ENCODE measurements around the gene PREX1.
"Not testable (repeated sequence)": the region's sequence is repeated elsewhere in the genome, so short reads cannot be mapped to it uniquely, and the experiment has no call there.

The PREX1 gene

DNA sequence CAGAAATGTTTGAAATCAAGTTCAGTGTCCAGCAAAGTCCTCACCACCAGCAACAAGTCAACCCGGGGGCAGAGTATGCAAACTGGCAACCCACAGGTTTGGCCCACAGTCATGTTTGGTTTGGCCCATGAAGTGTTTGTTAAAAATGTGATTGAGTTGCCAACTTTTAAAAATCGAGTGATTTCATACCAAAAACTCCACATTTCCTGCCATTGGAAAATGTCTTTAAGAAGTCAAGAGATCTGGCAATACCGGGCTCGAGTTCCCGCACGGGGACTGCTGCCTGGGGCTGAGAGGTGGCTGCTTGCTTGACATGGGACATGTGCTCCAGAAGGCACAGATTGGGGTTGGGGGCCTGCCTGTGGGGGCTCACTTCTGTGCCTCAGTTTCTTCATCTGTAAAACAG lies 36.1 kb downstream of the PREX1 start:
- no peak for DNase-seq (ENCODE audit: low read depth)

DNA sequence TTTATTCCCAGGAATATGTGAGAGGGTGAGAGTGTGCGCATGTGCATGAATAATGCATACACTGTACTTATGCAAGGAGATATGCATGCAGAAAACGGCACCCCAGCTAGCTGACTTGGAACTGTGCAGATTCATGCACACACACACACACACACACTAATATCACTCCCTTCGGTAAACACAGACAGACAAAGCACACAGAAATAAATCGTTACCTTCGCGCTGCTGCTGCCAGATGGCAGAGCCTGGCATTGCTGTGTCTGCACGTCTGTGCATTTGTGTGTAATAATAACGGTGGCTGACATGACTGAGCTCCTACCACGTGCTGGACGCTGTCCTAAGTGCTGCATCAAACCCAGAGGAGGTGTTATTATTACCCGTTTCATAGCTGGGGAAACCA lies 36.8 kb downstream of the PREX1 start:
- DNase-seq (ENCODE audit: low read depth), result no peak

DNA sequence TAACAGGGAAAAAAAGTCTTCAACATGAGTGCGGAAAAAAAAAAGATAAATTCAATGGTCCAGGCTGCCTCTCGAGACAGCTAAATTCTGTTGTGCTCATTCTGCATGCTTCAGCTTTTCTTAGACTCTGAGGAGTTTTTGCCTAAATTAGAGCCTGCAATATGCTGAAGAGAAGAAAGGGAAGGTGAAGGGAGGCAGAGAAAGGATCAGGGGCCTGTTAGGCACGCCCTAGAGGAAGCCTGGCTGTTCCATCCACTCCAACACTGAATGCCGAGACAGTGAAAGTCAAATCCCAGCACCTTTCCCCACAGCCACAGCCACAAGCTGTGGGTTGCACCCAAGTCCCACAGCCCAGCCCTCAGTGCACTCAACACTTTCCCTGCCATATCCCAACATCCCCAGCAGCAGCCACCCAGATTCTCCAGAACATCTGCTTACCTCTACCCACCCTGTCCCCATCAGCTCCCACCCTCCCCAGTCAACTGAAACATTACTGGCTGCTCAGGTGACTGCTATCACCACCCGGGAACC lies 37.3 kb downstream of the PREX1 start:
- DNase-seq (ENCODE audit: low read depth), result no peak

DNA sequence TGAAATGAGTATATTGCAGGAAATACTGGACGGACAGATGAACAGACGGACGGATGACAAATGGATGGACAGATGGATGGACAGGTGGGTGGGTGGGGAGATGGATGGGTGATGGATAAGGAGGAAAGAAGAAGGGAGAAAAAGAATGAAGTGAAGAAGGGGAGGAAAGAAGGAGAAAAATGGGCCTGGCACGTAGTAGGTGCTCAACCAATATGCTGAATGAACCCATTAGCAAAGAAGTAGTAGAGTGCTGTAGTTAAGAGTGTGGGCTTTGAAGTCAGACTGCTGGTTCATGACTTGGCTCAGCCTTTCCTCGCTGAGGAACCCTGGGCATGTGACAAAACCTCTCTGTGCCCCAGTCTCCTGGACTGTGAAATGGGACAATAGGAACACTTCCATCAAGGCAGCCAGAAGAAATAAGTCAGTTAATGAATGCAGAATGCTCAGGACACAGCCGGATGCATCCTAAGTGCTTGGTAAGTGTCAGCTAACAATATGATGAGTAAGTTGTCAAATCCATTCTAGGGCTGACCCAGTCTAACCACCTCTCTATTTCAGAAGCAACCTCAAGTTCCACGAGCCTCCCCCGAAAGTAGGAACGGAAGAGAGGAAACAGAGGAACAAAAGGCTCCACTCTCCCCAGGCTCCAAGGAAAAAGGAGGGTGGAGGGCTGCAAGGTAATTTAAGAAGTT lies 37.9 kb downstream of the PREX1 start:
- DNase-seq (ENCODE audit: low read depth), result no peak

DNA sequence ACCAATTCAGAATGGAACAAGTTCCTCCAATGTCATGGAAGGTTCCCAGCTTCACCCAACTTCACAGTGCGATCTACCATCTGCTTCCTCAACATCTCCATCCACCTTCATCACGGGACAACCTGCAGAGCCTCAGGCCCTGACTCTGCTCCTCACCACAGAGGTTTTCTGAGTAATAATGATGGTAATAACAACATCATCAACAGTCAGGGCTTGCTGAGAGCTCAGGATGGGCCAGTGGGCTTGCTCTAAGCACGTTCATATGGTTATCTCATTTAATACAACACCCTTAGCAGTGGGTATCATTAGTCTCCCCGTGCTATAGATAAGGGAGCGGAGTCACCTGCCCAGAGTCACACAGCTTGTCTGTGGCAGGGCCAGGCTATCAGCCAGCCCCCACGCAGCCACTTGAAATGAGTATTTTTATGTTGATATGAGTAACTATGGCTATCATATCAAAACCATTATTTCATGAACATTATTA lies 38.6 kb downstream of the PREX1 start:
- DNase-seq (ENCODE audit: low read depth), result no peak

DNA sequence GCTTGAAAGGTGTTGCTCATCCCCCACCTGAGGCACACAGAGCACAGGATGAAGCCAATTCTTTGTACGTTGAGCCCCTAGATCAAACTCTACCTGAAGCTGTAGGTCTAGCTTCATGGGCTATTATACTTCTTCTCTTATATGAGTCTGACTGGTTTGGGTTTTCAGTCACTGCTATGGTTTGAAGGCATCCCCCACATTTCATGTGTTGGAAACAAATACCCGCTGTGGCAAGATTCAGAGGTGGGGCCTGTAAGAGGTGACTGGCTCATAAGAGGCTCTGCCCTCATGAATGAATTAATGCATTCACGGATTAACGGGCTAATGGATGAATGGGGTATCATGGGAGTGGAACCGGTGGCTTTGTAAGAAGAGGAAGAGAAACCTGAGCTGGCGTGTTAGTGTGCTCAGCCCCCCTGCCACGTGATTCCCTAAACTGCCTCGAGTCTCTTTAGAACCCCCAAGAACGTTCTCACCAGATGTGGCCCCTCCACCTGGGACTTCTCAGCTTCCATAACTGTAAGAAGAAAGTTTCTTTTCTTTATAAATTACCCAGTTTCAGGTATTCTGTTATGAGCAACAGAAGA lies 39.2 kb downstream of the PREX1 start:
- DNase-seq (ENCODE audit: low read depth), result no peak

DNA sequence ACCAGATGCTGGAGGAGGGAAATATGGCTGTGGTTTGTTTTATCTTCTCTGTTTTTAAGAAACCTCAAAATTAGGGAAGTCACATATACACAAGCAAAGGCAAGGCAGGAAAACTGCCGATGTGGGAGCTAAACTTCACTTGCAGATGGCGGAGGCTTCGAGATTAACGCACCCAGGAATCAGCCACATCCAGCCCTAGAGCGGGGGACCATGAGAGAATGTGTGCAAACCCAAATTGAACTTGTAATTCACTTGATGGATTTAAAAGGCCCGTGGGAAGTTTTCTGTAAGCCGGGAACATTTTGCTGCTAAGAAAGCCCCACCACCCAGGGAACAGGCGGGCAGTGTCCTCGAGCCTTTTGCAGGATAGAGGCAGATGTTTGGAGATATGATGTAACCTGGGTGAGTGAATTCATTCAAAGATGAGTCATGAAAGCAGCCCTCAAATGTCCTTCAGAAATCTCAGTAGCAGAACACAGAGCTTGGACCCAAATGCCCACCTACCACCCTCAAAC lies 39.9 kb downstream of the PREX1 start:
- DNase-seq (ENCODE audit: low read depth), result no peak

DNA sequence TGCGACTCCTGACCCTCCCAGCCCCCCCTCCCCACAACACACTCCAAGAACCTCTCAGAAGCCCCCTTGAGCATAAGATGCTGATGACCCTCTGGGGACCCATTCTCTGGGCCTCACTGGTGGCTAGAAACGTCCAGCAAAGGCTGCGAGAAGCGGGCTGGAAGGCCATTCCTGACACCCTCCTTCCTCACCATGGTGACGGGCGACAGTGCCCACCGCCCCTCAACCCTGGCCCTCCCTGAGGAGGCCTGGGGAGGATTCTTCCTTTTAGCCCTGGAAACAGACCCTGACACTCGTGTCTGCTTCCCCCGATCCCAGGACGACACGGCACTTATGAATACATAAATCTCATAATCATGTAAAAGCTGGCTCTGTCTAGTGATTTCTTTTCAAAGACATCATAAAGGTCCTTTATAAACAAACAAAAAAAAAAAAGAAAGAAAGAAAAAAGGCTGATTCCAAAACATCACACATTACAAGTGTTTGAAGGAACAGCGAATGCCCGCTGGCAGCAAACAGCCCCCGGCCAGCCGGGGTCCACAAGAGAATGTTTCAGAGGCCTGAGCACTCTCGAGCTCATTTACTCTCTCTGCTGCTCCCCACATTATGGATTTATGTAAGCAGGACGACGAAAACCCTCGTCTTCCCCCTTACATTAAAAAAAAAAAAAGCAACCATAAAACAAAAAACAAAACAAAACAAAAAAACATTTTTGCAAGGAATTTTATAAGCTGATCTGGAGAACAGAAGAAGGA lies 40.7 kb downstream of the PREX1 start:
- no peak for DNase-seq (ENCODE audit: low read depth)

DNA sequence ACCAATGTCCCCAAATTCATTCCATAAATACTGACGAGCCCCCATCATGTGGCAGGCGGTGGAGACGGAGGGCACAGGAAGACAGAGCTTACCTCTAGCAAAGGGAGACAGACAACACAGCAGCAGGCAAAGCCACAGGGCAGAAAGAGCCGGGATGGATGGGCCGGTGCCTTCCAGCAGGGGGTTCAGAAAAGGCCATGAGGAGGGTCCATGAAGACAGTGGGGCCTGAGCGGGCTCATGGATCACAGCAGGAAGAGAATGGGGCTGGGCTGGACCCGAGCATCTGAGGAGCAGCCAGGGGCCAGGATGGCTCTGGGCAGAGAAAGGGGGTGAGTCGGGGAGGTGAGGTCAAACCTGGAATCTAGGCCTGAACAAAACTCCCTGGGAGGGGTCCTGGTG lies 42.0 kb downstream of the PREX1 start:
- DNase-seq (ENCODE audit: low read depth), result no peak

DNA sequence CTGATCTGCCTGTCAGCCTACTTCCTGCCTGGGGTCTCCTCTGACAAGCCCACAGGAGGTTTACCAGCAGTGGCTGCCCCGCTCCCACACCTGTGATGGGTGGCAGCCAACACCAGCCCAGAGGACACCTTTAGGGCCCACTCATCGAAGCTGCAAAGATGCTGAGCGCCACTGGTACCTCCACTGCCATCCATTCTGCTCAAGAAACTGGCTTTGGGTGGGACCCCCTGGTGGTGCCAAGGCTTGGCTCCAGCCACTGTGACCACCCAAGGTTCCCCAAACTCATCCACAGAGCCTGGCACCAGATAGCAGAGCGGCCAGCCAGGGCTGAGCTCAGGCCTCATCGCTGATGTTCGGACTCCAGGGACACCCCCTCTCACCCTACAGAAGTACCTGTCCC lies 42.5 kb downstream of the PREX1 start:
- no peak for DNase-seq (ENCODE audit: low read depth)

DNA sequence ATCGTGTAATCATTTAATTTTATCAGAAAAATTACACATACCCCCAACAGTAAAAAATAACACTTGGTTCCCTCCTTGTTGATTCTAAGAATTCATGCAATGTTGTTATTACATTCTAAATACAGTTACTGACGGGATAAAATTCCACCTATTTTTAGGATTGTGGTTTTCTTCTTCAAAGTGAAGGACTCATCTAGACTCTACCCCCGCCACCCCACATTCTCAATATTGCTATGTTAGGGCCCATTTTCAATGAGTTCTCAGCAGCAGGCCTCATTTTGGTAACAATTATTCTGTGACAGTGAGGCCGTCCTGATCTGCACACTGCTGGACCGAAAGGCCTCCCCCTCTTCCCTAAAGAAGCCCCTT lies 43.5 kb downstream of the PREX1 start:
- DNase-seq (ENCODE audit: low read depth), result no peak

DNA sequence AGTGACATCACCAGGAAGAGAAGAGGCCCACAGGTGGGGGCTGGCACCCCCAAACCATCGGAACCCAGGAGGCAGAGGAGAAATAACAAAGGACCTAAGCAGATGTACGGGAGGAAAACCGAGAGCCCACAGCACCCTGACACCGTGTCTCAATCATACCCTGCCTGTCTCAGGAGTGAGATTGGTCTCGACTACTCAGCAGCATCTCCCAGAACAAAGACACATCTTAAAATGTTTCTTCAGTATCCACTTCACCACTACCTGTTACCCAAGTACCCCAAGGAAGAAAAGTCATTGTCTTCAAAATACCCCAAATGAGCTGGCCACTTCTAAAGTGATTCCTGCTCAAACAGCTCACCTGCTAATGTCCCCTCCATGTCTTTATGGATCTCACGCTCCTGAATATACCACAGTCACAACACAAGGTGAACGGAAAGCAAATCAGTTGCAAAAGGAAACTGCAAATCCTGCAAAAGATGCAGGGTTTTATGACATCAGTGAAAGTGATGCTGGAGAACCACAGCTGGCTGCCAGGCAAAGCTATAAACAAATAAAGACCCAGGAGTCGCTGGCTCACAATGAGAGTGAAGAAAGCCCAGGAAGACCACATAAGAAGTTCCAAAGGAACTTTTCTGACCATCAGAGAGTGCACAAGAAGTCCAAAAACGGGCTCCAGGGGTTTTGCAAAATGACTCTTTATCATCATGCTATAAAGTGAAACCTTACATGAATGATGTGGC lies 44.1 kb downstream of the PREX1 start:
- DNase-seq (ENCODE audit: low read depth), result no peak

DNA sequence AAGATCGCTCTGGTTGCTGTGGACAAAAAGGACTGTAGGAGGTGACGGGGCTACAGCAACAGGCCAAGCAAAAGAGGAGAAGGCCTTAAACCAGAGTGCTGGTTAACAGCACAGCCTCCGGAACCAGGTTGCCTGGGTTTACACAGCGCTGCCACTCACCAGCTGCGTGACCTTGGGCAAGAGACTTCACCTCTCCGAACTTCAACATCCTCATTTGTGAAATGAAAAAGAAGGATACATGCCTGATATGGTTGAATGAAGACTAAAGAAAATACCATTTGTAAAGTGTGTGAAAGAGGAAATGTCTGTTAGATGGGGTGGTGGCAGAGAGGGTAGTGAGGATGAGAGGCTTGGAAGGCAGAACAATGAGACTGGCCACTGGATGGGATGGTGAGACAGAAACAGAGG lies 44.9 kb downstream of the PREX1 start:
- DNase-seq (ENCODE audit: low read depth), result no peak

DNA sequence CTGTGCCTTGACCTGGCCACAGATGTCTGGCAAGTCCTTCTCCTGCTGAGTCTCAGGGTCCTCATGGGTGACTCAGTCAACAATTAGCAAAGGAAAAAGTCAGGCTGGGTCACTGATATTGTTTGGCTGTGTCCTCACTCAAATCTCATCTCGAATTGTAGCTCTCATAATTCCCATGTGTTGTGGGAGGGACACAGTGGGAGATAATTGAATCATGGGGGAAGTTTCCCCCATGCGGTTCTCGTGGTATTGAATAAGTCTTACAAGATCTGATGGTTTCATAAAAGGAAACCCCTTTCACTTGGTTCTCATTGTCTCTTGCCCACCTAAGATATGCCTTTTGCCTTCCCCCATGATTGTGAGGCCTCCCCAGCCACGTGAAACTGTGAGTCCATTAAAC lies 45.7 kb downstream of the PREX1 start:
- no peak for DNase-seq (ENCODE audit: low read depth)

DNA sequence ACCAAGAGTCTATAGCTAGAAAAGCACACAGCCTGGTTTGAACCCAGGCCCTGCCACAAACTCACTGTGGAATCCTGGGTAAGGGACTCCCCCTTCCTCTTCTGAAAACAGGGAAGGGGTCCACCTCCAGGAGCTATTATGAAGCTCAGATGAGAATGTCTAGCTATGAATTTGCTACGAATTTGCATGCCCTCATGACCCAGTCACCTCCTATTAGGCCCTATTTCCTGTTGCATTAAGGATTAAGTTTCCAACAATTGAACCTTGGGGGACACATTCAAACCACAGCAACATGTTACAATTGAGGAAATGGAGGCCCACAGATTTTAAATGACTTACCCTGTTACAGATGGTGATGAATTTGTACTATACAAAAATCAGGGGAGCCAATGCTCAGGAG lies 46.2 kb downstream of the PREX1 start:
- no peak for DNase-seq (ENCODE audit: low read depth)

DNA sequence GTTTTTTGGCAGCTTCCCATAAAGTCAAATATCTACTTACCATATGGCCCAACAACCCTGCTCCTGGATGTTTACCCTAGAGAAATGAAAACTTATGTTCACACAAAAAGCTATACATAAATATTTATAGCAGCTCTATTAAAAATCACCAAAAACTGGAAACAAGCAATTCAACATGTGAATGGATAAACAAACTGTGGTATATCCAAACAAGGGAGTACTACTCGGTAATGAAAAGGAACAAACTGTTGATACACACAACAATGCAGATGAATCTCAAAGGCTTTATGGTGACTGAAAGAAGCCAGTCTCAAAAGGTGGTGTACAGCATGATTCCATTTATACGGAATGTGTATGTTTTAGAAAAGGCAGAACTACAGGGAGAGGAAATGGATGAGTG lies 48.4 kb downstream of the PREX1 start:
- no peak for DNase-seq (ENCODE audit: low read depth)

DNA sequence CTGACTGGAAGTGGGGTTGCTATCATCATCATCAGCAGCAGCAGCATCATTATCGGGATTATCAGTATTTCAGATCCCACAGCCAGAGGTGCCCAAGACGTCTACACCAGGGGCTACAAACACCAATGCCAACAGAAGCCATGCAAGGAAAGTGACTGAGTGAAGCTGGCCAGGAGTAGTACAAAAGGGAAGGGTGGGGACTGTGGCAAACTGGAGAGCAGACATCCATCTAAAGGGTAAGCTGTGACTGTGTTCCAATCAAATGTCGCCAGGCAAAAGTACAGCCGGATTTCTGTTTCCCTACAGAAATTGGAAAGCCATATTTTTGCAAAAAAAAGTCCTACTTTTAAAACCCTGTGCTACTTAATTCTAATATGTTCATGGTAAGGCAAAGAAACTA lies 50.0 kb downstream of the PREX1 start:
- no peak for DNase-seq (ENCODE audit: low read depth)

DNA sequence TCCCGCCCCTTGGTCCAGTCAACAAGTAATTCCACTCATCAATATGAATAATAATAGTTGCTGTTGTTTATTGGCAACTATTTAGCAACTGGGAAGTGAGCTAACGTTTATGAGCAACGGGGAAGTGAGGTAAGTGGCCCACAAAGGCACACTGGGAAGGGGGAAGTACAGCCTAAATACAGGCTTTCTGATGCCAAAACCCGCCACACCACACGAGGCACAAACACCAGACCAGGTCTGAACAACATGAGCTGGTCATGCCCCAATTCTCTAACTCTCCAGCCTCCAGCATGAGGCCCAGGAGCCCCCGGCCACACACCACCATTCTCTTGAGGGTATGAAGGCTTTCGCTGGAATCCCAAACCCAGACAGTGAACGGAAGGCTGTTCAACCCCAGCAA lies 50.8 kb downstream of the PREX1 start:
- DNase-seq (ENCODE audit: low read depth), result no peak

DNA sequence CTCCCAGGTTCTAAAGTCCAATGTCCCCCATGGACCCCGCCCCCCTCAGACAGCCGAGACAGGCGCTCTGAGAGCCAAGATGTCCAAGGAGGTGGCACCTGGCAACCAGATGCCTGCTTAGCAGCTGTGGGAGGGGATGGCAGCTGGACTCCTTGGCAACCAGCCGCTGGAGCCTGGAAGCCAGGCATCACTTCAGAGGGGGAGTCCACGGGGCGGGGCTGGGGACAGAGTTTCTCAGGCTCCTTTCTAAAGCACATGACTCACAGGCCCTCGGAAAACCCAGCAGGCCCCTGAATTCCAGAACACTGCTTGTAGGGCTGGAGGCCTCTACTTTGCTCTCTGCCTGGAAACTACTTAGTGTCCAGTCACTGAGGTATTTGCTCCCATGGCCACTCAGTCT lies 51.5 kb downstream of the PREX1 start:
- no peak for DNase-seq (ENCODE audit: low read depth)

DNA sequence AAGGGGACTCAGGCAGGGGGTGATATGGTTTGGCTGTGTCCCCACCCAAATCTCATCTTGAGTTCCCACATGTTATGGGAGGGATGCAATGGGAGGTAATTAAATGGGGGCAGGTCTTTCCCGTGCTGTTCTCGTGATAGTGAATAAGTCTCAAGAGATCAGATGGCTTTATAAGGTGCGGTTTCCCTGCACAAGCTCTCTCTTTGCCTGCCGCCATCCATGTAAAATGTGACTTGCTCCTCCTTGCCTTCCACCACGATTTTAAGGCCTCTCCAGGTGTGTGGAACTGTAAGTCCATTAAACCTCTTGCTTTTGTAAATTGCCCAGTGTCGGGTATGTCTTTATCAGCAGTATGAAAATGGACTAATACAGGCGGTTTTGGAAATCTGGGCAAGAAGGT lies 52.3 kb downstream of the PREX1 start:
- DNase-seq (ENCODE audit: low read depth), result not testable (repeated sequence)

DNA sequence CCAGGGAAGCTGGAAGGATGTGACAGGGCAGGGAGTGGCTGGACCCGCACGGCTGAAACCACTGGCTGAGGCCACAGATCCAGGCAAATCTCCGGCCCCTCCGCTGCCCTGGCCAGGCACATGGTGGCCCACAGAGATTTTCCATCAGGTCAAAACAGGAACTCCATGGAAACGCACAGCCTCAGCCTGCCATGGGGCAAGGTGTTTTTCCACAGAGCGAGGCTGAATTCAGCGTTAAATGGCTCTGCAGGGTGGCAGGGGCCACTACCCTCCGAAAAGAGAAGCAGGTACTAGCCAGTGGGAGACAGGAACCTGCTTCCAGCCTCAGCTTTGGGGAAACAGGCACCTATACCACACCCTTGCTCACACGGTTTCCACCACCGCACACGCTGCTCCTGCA lies 53.1 kb downstream of the PREX1 start:
- no peak for DNase-seq (ENCODE audit: low read depth)

DNA sequence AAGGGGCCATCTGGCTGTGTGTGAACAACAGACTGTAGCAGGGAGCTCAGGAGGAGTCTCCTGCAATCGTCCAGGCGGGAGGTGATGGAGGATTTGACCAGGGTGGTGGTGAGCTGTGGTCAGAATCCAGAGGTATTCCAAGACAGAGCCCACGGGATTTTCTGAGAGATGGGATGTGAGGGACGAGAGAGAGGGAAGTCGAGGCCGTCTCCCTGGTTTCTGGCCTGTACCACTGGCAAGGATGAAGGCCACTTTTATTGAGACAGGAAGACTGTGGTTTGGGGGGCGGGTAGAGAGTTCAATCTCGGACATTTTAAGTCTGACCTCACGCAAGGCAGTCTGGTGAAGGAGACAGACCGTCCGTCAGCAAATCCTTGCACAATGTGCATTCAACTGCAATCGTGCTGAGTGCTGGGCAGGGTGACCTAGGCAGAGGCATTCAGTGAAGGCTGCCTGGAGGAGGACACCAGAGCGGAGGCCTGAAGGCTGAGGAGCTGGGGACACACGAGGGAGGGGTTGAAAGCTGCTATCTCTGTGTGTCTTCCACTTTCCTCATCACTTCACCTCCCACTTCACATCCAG lies 53.9 kb downstream of the PREX1 start:
- DNase-seq (ENCODE audit: low read depth), result no peak
